AG09319 (cell line): Measurements from ENCODE around the gene KATNAL2.

Experiments
- DNase-seq: peaks from one replicate; pipeline ENCODE4 v3.0.0-alpha.2; 2010; ENCODE audit warnings: low read depth; ENCODE audit errors: extremely low read depth
- CTCF ChIP-seq: IDR thresholded peaks from 2 replicates; pipeline ENCODE4 v1.5.1; 2011; ENCODE audit warnings: low read depth, mild to moderate bottlenecking, inconsistent platforms, low read length, moderate library complexity

The KATNAL2 gene

DNA sequence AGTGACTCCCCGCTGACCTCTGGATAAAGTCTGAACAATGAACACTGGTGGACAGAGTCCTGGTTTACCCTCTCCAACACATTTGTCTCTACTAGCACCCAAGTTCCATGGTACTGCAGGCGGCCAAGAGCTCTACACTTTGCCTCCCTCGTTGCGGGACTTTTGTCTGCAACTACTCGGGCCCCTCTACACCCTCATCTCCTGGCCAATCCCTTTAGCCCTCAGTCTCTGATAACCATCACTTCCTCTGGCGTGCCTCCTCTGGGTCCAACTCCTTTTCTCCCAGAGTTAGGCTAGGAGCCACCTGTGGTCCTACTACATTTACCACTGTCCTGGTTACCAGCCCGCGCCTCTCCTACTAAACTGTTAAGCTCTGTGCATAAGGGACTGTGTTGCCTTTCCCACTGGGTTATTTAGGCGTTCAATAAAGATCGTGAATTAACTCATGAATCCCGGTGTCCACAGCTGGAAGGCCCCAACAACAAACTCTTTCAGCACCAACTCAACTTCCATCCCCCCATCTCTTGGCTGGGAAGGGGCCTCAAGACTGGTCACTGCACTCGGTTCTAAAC is 232.1 kb downstream of the KATNAL2 start:
- no peak for TF ChIP-seq CTCF
- no peak for DNase-seq

DNA sequence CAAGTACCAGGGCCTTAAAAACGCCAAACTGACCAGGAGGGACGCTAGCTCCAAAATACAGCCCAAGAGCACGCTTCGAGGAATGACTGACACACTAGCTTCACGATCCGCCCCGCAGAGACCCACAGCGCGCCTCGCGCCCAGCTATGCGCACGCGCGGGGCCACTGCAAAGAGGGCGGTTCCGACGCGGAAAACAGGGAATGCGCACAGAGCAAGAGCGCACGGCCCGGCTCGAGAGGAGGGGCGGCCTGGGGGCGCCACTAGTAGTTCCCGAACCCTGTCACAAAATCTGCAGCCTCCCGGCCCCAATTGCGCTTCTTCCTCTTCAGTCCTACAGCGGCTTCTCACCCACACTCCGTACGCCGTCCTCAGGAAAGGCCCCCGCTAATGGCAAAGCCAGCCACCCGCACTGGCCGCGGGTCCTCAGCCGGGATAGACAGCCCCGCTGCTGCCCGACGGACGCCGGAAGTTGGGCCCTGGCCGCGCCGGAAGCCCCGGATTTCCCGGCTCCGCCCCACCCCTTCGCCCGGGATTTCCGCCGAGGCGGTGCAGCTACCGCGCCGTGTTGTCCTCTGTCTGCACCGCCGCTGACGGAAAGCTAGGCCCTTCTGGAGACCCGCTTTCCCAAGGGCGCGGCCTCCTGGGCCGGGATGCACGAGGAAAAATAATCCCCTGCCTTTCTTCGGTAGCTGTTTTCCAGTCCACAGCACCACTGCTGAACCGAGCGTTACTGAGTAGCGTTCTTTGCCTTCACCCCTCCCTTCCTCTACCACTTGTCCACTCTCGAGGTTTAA is 232.8 kb downstream of the KATNAL2 start, which contains the start of gene HDHD2:
Gene HDHD2, minus strand, starts transcription at position 472 of the 795 bp plus-strand sequence. CDS start 14,061 bp downstream, outside the sequence.
- no peak for TF ChIP-seq CTCF

GRCh38 chr18:47150824-47151366 is 233.5 kb downstream of the KATNAL2 start:
- TF ChIP-seq CTCF, result no peak
- DNase-seq, result no peak

More for the DNA sequence above, 232.8 kb downstream of the KATNAL2 start, which contains the start of gene HDHD2:
- DNase-seq, result no peak

DNA sequence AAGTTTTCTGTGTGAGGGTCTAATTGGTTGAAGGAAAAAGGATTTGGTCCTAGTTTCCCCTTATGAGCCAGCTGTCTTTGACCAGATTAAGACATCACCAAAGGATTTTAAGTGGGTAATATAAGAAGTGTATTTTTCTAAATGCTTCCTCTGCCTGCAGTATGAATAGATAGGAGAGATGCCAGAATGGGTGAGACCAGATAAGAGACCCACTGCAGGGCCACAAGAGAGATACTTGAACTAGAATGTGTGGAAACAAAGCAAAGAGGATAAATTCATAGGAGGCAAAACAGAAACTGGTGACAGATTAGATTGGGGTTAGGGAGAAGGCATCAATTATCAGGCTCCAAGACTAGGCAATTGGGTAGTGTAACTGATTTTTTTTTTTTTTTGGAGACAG is 234.0 kb downstream of the KATNAL2 start:
- no peak for TF ChIP-seq CTCF
- DNase-seq, result no peak
